Fibroblast of mammary gland (primary cell): ENCODE measurements around the gene BAIAP3.

ENCODE experiments used
- DNase-seq: peaks from one replicate; pipeline ENCODE4 v3.0.0-alpha.2; 2010; ENCODE audit warnings: low read depth
- H3K4me3 ChIP-seq: 2 replicates; pipeline ENCODE4 v1.5.1; 2011; ENCODE audit warnings: low read depth, mild to moderate bottlenecking, low read length, moderate library complexity; ENCODE audit not compliant: control insufficient read depth
- TF ChIP-seq, protein P1 (sequence below): conservative IDR thresholded peaks from 2 replicates; pipeline ENCODE4 v1.5.1; 2011; ENCODE audit warnings: low read depth, low read length, inconsistent platforms; ENCODE audit not compliant: control insufficient read depth, insufficient read depth

BAIAP3 gene

DNA sequence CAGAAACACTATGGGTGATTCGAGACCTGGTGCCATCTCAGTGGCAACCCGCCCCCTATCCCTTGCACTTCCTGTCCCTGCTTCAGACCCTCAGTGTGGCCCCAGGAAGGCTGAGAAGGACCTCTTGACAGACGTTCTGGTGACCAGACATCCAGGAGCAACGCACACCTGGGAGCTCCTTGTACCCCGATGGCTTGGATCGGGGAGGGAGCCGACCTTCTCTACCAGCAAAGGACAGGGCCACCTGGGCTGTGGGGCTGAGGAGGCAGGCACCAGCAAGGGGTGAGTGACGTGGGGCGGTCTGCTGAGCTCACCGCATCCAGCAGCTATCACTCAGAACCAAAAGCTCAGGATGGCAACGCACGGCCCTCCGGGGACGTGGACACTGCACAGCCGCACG, 53.9 kb downstream of the BAIAP3 start:
- no peak overlapping the region for H3K4me3 ChIP-seq
- TF ChIP-seq, protein P1, sequence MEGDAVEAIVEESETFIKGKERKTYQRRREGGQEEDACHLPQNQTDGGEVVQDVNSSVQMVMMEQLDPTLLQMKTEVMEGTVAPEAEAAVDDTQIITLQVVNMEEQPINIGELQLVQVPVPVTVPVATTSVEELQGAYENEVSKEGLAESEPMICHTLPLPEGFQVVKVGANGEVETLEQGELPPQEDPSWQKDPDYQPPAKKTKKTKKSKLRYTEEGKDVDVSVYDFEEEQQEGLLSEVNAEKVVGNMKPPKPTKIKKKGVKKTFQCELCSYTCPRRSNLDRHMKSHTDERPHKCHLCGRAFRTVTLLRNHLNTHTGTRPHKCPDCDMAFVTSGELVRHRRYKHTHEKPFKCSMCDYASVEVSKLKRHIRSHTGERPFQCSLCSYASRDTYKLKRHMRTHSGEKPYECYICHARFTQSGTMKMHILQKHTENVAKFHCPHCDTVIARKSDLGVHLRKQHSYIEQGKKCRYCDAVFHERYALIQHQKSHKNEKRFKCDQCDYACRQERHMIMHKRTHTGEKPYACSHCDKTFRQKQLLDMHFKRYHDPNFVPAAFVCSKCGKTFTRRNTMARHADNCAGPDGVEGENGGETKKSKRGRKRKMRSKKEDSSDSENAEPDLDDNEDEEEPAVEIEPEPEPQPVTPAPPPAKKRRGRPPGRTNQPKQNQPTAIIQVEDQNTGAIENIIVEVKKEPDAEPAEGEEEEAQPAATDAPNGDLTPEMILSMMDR = no peak
- DNase-seq = no peak

DNA sequence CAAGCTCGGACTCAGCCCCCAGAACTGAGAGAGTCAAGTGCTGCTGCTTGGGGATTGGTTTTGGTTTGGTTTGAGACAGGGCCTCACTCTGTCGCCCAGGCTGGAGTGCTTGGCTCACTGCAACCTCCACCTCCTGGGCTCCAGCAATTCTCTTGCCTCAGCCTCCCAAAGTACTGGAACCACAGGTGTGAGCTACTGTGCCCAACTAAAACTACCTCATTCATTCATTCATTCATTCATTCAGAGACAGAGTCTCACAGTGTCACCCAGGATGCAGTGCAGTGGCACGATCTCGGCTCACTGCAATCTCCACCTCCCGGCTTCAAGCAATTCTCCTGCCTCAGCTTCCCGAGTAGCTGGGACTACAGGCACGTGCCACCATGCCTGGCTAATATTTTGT, 56.3 kb downstream of the BAIAP3 start:
- TF ChIP-seq, protein P1 = no peak
- no peak overlapping the region for H3K4me3 ChIP-seq
- no peak for DNase-seq

DNA sequence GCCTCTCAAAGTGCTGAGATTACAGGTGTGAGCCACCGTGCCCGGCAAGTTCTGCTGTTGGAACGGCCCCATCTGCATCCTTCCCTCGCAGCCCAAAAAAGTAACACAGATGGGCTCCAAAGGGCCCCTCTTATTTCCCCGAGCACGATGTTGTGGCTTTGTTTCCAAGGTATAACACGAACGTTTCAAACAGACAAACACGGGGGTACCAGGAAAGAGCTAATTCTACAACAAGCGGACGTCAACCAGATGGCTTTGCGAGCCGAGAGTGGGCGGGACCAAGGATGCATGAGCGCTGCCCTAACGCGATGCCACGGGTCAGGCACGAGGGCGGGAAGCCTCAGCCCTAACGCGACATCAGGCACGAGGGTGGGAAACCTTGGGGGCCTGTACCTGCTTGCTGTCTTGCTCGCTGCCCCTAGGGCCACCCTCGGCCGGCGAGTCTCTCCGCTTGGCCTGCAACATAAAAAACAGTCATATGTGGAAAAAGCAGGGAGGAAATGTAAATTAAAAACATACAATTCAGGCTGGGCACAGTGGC, 56.9 kb downstream of the BAIAP3 start:
- TF ChIP-seq, protein P1 = no peak
- H3K4me3 ChIP-seq = no peak overlapping the region
- DNase-seq = no peak

DNA sequence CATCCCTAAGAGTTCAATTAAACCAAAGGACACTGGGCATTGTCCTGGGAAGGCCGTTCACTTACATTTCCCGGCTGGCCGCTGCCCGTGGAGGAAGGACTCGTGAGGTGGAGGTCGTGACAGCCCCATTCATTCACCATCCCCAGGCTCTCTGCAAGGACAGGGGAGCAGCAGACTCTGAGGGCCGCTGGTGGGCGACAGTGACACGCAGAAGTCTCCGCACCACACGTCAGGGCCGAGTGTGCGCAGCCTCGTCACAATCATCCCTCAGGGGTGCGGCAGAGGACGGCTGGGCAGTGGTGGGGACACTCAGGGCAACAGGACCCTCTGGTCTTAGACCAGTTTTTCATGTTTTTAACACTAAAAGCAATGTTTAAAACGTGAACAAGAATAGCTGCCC, 59.4 kb downstream of the BAIAP3 start:
- H3K4me3 ChIP-seq = no peak overlapping the region
- no peak for DNase-seq
- TF ChIP-seq, protein P1 = no peak

DNA sequence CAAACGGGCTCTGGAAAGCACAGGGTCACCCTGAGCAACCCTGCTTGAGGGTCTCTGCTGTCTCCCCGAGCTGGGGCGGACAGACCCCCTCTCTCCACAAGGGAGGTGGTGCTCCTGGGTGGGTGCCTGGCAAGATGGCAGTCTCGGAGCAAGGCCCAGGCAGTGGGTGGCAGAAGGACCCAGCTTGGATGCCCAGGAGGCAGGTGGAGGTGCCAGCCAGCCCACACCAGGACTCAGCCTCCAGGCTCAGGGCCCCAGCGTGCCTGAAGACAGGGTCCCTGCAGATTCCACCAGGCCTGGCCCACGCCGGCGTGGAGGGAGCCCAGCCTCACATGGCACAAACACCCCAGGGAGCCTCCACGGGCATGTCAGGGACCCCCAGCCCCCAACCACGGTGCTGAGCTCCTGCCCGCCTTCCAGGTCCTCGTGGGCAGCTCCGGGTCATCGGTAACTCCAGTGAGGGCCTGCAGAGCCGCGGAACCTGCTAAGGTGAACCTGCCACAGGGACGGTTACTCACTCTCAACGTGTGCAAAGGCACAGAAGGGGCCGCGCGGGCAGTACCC, 60.2 kb downstream of the BAIAP3 start:
- H3K4me3 ChIP-seq = no peak overlapping the region
- DNase-seq = no peak

DNA sequence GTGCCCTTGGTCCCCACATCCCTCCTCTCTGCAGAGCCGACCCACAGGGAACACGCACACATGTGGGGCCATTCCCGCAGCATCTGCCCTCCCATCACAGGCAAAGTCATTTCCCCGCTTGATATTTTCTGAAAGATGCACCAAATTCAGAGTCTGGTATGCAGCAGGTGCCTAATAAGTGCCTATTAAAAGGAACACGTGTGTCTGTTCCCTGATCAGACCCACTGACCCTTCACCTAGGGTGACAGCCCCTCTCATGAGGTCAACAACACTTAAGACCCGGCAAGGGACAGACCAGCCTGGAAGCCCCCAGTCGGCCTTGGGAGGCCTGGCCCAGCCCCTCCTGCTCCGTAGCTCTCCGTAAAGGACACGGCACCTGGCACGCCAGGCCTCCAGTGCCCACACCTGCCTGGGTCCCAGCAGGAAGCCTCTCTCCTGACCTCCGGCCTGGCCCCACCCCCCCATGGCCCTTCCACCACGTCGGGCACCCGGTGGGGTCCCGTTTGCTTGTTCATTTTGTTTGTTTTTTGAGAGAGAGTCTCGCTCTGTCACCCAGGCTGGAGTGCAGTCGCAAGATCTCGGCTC, 61.0 kb downstream of the BAIAP3 start:
- no peak for DNase-seq
- TF ChIP-seq, protein P1 = no peak
- H3K4me3 ChIP-seq = no peak overlapping the region

More for the DNA sequence above, 60.2 kb downstream of the BAIAP3 start:
- TF ChIP-seq, protein P1 = no peak
